ENCODE data around the gene SENP2. TPM values are rescaled to one million over a fixed set of nuclear protein-coding genes. Genes with fewer than 3 reads are reported as not detected.
"Not testable (repeated sequence)": the region's sequence is repeated elsewhere in the genome, so short reads cannot be mapped to it uniquely, and the experiment has no call there.

The SENP2 gene
- polyA plus RNA-seq, 1 experiment: 28.1 TPM

DNA sequence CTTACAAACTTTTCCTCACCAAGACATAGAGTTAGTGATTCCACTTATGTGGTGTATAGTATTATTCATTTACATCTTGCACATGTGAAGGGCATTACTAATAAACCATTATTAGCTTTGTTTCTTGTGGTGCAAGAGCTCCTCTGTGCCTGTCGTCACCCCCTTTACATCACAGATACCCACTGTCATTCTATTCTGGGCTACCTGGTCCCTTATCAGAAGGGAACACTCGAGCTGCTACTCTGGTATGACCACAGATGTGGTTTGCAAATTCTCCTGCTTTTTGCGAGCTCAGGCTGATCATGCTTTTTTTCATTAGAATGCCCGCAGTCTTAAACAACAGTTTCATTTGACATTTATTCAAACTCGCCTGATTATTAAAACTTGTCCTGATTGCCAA is 13.9 kb upstream of the SENP2 start:
- POLR2A ChIA-PET: no interaction called here

GRCh38 chr3:185575108-185575869 is 10.8 kb upstream of the SENP2 start:
- H3K27ac ChIP-seq (ENCODE audit: low read depth, low read length); H3K4me3 ChIP-seq (ENCODE audit: low read depth, low read length); H3K27me3 ChIP-seq (ENCODE audit: control insufficient read depth, insufficient read depth, low read length); H3K9me3 ChIP-seq (ENCODE audit: control insufficient read depth, insufficient read depth, low read length); DNase-seq (ENCODE audit: low read depth, low spot score): not testable (repeated sequence)
- CTCF ChIA-PET: interaction anchor here (0.5 to 5.7 kb wide), 20 partner anchors 9 to 732 kb away, joined by 3 to 51 read pairs (median 4); partner anchors contain the start of genes LIPH, MAP3K13 and SENP2
- POLR2A ChIA-PET: interaction anchor here (0.6 kb wide), 1 partner anchor 249 kb away, joined by 3 read pairs; no protein-coding TSS in a partner anchor
- TF ChIP-seq, protein P1, sequence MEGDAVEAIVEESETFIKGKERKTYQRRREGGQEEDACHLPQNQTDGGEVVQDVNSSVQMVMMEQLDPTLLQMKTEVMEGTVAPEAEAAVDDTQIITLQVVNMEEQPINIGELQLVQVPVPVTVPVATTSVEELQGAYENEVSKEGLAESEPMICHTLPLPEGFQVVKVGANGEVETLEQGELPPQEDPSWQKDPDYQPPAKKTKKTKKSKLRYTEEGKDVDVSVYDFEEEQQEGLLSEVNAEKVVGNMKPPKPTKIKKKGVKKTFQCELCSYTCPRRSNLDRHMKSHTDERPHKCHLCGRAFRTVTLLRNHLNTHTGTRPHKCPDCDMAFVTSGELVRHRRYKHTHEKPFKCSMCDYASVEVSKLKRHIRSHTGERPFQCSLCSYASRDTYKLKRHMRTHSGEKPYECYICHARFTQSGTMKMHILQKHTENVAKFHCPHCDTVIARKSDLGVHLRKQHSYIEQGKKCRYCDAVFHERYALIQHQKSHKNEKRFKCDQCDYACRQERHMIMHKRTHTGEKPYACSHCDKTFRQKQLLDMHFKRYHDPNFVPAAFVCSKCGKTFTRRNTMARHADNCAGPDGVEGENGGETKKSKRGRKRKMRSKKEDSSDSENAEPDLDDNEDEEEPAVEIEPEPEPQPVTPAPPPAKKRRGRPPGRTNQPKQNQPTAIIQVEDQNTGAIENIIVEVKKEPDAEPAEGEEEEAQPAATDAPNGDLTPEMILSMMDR (IDR thresholded peaks at IDR 0.05; ENCODE audit: low read depth, low read length): peak; percentile 51

More for the DNA sequence above, 13.9 kb upstream of the SENP2 start:
- Histone ChIP-seq H3K27me3 (ENCODE audit: control insufficient read depth, insufficient read depth, low read length) (no peaks in the 10 kb centered on the region), H3K27ac (ENCODE audit: low read depth, low read length) (peak overlapping the region; percentile 11), H3K4me3 (ENCODE audit: low read depth, low read length) (no peak overlapping the region), H3K9me3 (ENCODE audit: control insufficient read depth, insufficient read depth, low read length) (peaks cover 8% of the 10 kb centered on the region)
- no peak for DNase-seq (ENCODE audit: low read depth, low spot score)
- CTCF ChIA-PET: interaction anchor here (0.7 to 5.7 kb wide), 3 partner anchors 13 to 371 kb away, joined by 3 to 51 read pairs (median 7); no protein-coding TSS in a partner anchor
- TF ChIP-seq, protein P1 (IDR thresholded peaks at IDR 0.05; ENCODE audit: low read depth, low read length): no peak

- TF ChIP-seq, protein P1 (IDR thresholded peaks at IDR 0.05; ENCODE audit: low read depth, low read length): no peak
- Histone ChIP-seq H3K27ac (ENCODE audit: low read depth, low read length) (no peak overlapping the region), H3K4me3 (ENCODE audit: low read depth, low read length) (no peak overlapping the region), H3K9me3 (ENCODE audit: control insufficient read depth, insufficient read depth, low read length) (no peaks in the 10 kb centered on the region; the same call in 1 of the 2 replicates), H3K27me3 (ENCODE audit: control insufficient read depth, insufficient read depth, low read length) (peaks cover 4% of the 10 kb centered on the region)
- DNase-seq (ENCODE audit: low read depth, low spot score): no peak
- POLR2A ChIA-PET: no interaction called here
- CTCF ChIA-PET: interaction anchor here (0.7 kb wide), 1 partner anchor 60 kb away, joined by 3 read pairs; no protein-coding TSS in a partner anchor
Measured at GRCh38 chr3:185582236-185582635, 3.9 kb upstream of the SENP2 start.

DNA sequence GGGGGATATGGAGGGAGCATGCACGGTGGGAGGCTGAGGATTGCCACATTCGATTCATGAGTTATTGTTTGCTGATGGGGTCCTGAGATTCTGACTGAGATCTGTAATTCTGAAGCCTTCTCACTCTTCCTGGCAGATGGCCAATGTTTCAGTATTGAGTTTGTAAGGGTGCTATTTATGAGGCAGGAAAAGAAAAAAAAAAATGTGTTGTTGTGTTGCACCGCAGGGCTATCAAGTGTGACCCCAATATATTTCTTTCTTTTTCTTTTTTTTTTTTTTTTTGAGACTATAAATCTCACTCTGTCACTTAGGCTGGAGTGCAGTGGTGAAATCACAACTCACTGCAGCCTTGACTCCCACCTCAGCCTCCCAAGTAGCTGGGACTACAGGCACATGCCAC is 3.2 kb upstream of the SENP2 start:
- no peak for DNase-seq (ENCODE audit: low read depth, low spot score)
- Histone ChIP-seq H3K27ac (ENCODE audit: low read depth, low read length) (no peak overlapping the region), H3K4me3 (ENCODE audit: low read depth, low read length) (no peak overlapping the region), H3K9me3 (ENCODE audit: control insufficient read depth, insufficient read depth, low read length) (no peaks in the 10 kb centered on the region; the same call in 1 of the 2 replicates), H3K27me3 (ENCODE audit: control insufficient read depth, insufficient read depth, low read length) (peaks cover 4% of the 10 kb centered on the region)
- ChIA-PET POLR2A (no interaction called here), CTCF (interaction anchor here (0.9 kb wide), 1 partner anchor 361 kb away, joined by 3 read pairs; no protein-coding TSS in a partner anchor)
- TF ChIP-seq, protein P1 (IDR thresholded peaks at IDR 0.05; ENCODE audit: low read depth, low read length): no peak

DNA sequence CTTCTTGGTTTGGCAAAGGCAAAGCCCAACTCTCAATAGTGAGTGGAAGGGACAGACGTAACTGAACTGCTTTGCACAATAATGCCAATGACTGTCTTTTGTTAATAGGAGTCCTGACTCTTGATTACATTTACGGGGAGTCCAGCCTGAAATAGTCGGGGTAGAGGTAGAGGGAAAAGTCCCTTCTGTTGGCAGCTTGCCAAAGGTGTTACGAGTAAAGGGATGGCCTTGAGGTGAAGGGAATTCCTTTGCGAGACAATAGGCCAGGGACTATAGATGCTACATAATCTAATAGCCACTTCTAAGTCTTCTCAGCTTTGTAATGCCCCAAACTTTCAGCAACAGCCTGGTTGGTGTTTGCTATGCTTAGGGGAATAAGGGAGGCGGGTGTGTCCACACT is 2.2 kb upstream of the SENP2 start:
- POLR2A ChIA-PET: no interaction called here
- H3K27ac ChIP-seq (ENCODE audit: low read depth, low read length): no peak overlapping the region
- TF ChIP-seq, protein P1 (IDR thresholded peaks at IDR 0.05; ENCODE audit: low read depth, low read length): no peak
- no peaks in the 10 kb centered on the region; the same call in 1 of the 2 replicates for H3K9me3 ChIP-seq (ENCODE audit: control insufficient read depth, insufficient read depth, low read length)
- CTCF ChIA-PET: interaction anchor here (0.9 to 1.6 kb wide), 2 partner anchors 8 to 360 kb away, joined by 3 to 7 read pairs; no protein-coding TSS in a partner anchor
- H3K4me3 ChIP-seq (ENCODE audit: low read depth, low read length): no peak overlapping the region
- H3K27me3 ChIP-seq (ENCODE audit: control insufficient read depth, insufficient read depth, low read length): peaks cover 4% of the 10 kb centered on the region
- no peak for DNase-seq (ENCODE audit: low read depth, low spot score)

Data from AG04450 (cell line).